BLaER1 treated with 17β-estradiol and CSF1 and Interleukin-3, amounts not matched to agents 10 nM and 100 nM (cell line): ENCODE data around the gene ABHD15.

Source experiments
- H3K27ac ChIP-seq, 11 experiments: shearing (Covaris generic); formaldehyde crosslinking; 2 replicates each; pipeline ENCODE4 v1.8.1; 2022
- H3K27me3 ChIP-seq, 11 experiments: shearing (Covaris generic); formaldehyde crosslinking; 2 replicates each; pipeline ENCODE4 v1.8.1; 2022
- H3K36me3 ChIP-seq, 11 experiments: shearing (Covaris generic); formaldehyde crosslinking; 2 replicates each; pipeline ENCODE4 v1.8.1; 2022
- H3K4me1 ChIP-seq, 10 experiments: shearing (Covaris generic); formaldehyde crosslinking; 2 replicates each; pipeline ENCODE4 v1.8.1; 2022
- H3K4me2 ChIP-seq, 11 experiments: shearing (Covaris generic); formaldehyde crosslinking; 2 replicates each; pipeline ENCODE4 v1.8.1; 2022
- H3K4me3 ChIP-seq, 10 experiments: shearing (Covaris generic); formaldehyde crosslinking; 2 replicates each; pipeline ENCODE4 v1.8.1; 2022
- H3K9ac ChIP-seq, 11 experiments: shearing (Covaris generic); formaldehyde crosslinking; 2 replicates each; pipeline ENCODE4 v1.8.1; 2022
- H3K9me3 ChIP-seq, 11 experiments: shearing (Covaris generic); formaldehyde crosslinking; replicated peaks in 1 of 11; 2 replicates each; pipeline ENCODE4 v1.8.1; 2022
- H4K20me1 ChIP-seq, 11 experiments: shearing (Covaris generic); formaldehyde crosslinking; 2 replicates each; pipeline ENCODE4 v1.8.1; 2022
- Cebpa-rat ChIP-seq, 11 experiments: shearing (Covaris generic); IDR thresholded peaks; 2 replicates each; pipeline ENCODE4 v1.8.1; 2022

Gene ABHD15

DNA sequence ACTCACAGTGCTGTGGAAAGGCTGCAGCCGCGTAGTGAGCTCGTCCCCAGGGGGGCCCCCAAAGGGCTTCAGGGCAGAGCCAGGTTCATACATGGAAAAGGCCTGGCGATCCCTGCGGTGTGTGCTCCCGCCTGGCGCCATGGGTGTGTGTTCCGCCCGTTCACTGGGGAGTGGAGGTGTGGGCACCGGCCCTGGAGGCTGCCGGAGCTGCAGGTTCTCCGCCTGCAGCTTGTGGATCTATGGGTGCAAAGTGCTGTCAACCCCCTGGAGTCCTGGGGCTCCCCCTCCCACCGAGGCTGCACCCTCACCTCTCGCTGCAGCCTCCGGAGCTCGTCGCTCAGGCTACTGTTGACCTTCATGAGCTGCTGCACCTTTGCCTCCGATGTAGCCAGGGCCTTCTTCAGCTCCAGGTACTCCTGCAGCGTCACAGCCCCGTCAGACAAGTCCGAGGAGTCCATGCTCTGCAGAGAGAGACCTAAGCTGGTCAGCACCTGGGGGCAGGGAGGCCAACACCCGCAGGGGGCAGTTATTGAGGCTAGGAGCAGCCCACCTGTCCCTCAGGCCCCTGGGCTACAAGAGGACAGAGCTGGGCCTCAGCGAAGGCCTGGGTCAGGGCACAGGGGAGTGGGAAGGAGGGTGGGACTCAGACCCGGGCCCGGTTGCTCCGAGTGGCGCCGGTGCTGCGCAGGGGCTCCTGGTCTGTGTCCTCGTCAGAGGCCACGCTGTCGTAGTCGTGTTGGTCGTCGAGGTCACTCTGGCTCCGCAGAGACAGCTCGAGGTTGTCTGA lies 9.6 kb upstream of the ABHD15 start:
- peaks cover 80 to 95% (median 86%) of the 10 kb centered on the region in 11 experiments for H3K36me3 ChIP-seq
- H3K27me3 ChIP-seq, result no peaks in the 10 kb centered on the region
- H3K4me3 ChIP-seq, result no peak overlapping the region
- H3K27ac ChIP-seq, result peak overlapping the region in 1 of 11 experiments; percentile 42; a peak in 1 of 22 replicates
- H3K4me1 ChIP-seq, result peaks cover 38 to 70% (median 64%) of the 10 kb centered on the region in 10 experiments
- H4K20me1 ChIP-seq, result peaks cover 49 to 95% (median 83%) of the 10 kb centered on the region in 11 experiments; a peak in 21 of 22 replicates
- no peak for TF ChIP-seq Cebpa-rat (IDR thresholded peaks at IDR 0.05)
- H3K9me3 ChIP-seq, result no peaks in the 10 kb centered on the region
- peak overlapping the region in 6 of 11 experiments; percentile 18 to 63 (median 38); a peak in 4 of 22 replicates for H3K9ac ChIP-seq
- peak overlapping the region in 8 of 11 experiments; percentile 8 to 61 (median 42); a peak in 10 of 22 replicates for H3K4me2 ChIP-seq

DNA sequence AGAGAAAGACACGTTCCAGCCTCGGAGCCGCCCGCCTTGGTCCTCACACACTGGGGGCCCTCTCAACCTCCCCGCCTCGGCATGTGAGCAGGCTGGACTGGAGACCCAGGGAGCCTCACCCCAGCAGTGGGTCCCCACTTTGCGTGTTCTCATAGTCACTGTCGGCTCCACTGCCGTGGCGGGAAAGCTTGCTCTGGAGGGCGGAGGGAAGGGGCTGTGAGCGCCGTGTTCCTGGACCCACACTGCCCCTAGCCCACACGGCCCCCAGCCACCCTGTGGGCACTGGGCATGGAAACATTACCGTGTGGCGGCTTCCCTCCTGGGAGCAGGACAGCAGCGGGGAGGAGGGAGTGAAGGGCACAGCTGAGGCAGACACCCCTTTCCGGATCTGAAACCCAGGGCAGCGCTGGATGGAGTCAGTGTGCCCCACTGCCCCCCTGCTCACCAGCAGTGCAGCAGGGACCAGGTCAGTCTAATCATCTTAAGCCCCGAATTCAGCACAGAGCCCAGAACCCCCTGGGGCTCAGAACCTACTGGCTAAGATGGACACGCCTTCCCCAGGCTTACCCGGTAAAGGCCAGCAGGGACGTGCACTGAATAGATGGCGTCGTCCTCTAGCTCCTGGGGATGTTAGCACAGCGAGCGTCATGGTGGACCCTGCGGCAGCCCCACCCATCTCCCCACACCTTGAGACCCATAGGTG lies 8.8 kb upstream of the ABHD15 start:
- Histone ChIP-seq H3K27ac (peak overlapping the region in 5 of 11 experiments; percentile 22 to 42 (median 32); a peak in 4 of 22 replicates), H4K20me1 (peaks cover 56 to 96% (median 89%) of the 10 kb centered on the region in 11 experiments; a peak in 21 of 22 replicates), H3K4me2 (peak overlapping the region in 8 of 11 experiments; percentile 8 to 61 (median 42); a peak in 14 of 22 replicates), H3K9ac (peak overlapping the region in 8 of 11 experiments; percentile 9 to 63 (median 31); a peak in 13 of 22 replicates), H3K4me1 (peaks cover 36 to 70% (median 64%) of the 10 kb centered on the region in 10 experiments), H3K9me3 (no peaks in the 10 kb centered on the region), H3K36me3 (peaks cover 73 to 95% (median 82%) of the 10 kb centered on the region in 11 experiments), H3K27me3 (no peaks in the 10 kb centered on the region), H3K4me3 (no peak overlapping the region)
- TF ChIP-seq Cebpa-rat (IDR thresholded peaks at IDR 0.05), result no peak

DNA sequence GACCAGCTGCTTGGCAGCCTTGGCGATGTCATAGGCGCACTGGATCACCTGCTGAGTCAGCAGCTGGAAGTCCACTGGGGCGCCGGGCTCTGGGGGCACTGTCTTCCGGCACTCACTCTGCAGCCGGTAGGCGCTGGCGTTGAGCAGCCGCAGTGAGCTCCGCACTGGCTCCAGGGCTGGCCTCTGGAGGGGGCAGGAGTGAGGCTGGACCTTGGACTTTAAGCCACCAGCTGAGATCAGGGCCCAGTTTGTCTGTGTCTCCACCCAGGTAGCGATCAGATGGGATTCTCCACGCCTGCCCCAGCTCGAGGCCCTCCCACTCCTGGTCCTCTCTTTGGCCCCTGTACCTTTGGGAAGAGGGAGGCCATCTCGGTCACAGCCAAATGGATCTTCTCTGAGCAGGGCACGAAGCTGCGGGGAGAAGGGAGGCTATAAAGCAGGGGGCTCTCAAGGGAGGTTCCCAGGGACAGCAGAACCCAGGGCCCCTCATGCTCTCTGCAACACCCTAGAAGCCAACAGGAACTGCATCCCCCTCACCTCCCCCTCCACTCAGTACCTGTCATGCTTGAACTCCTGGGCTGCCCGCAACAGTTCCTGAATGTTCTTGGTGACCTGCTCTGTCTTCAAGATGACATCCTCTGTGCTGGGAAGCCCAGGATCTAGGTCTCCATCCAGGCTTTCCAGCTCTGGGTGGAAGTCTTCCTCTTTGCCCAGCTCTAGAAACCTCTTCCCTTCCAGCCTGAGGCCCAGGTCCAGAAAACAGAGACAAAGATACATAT lies 8.1 kb upstream of the ABHD15 start:
- no peak for TF ChIP-seq Cebpa-rat (IDR thresholded peaks at IDR 0.05)
- H3K9me3 ChIP-seq, result no peaks in the 10 kb centered on the region
- H3K9ac ChIP-seq, result peak overlapping the region in 8 of 11 experiments; percentile 9 to 63 (median 31); a peak in 9 of 22 replicates
- peaks cover 69 to 91% (median 77%) of the 10 kb centered on the region in 11 experiments for H3K36me3 ChIP-seq
- H3K4me1 ChIP-seq, result peaks cover 37 to 68% (median 65%) of the 10 kb centered on the region in 10 experiments
- H3K27me3 ChIP-seq, result no peaks in the 10 kb centered on the region
- H4K20me1 ChIP-seq, result peaks cover 57 to 96% (median 89%) of the 10 kb centered on the region in 11 experiments; a peak in 21 of 22 replicates
- H3K4me3 ChIP-seq, result no peak overlapping the region
- H3K27ac ChIP-seq, result peak overlapping the region in 5 of 11 experiments; percentile 22 to 42 (median 32); a peak in 2 of 22 replicates
- H3K4me2 ChIP-seq, result peak overlapping the region in 8 of 11 experiments; percentile 8 to 81 (median 48); a peak in 11 of 22 replicates

DNA sequence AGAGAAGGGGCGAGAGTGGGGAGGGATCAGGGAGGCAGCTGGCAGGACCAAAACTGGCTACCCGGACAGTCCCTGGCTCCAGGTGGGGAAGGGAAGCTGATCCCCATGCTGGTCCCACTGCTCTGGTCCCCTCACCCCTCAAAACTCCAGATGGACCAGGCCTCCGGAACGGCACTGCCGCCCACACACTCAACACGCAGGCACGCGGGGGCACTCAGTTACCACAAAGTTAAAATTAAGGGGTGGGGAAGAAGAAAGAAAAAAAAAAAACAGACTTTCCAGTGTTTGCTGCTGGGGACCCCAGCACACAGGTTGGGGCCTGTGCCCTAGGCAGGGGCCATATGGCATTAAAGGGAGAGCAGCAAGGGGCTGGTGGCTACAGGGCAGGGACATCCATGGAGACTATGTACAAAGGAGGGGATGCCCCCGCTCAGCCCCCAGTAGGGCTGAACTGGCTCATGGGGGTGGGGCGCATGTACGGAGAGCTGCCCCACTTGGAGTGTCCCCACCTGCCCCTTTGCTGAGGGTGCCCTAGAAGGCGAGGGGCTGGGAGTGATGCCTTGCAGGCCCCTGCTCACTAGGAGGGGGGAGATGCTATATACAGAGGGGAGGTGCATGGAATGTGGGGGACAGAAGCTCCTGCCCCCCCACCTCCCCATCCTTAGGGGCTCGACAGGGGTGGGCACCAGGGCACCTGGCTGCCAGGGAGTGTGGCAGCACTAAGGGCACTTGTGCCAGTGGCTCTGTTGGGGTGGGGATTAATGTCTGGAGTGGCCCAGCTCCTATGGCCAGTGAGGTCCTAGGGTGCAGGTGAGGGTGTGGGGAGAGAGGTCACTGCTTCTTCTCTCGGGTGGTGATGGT lies 7.3 kb upstream of the ABHD15 start:
- Histone ChIP-seq H3K36me3 (peaks cover 61 to 83% (median 69%) of the 10 kb centered on the region in 11 experiments), H3K27ac (0 out of 22 replicates have a peak overlapping the region, but pooled peaks of 1 of the 11 experiments have one; percentile 45), H3K9ac (peak overlapping the region in 5 of 11 experiments; percentile 2 to 66 (median 19); a peak in 3 of 22 replicates), H3K4me2 (peak overlapping the region in 10 of 11 experiments; percentile 9 to 94 (median 77); a peak in 10 of 22 replicates), H3K4me3 (no peak overlapping the region), H4K20me1 (peaks cover 58 to 94% (median 83%) of the 10 kb centered on the region in 11 experiments; a peak in 21 of 22 replicates), H3K4me1 (peaks cover 45 to 77% (median 72%) of the 10 kb centered on the region in 10 experiments), H3K27me3 (no peaks in the 10 kb centered on the region), H3K9me3 (no peaks in the 10 kb centered on the region)
- TF ChIP-seq Cebpa-rat (IDR thresholded peaks at IDR 0.05), result no peak

DNA sequence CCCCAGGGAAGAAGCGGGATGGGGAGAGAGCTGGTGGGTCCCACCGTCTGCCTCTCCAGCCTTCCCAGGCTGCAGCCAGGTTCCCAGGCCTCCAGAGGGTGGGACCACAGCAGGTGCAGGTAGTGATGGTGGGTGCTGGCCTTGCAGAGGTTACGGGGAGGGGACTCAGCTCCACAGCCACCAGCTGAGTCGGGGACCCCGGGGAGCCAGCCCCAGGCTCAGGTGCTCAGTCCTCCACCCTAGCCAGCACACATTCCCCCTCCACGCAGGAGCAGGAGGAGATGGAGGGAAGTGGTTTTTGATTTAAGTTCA lies 6.7 kb upstream of the ABHD15 start:
- H4K20me1 ChIP-seq, result peaks cover 58 to 93% (median 80%) of the 10 kb centered on the region in 11 experiments; a peak in 21 of 22 replicates
- H3K4me3 ChIP-seq, result no peak overlapping the region
- TF ChIP-seq Cebpa-rat (IDR thresholded peaks at IDR 0.05), result no peak
- peaks cover 47 to 79% (median 75%) of the 10 kb centered on the region in 10 experiments for H3K4me1 ChIP-seq
- H3K27me3 ChIP-seq, result no peaks in the 10 kb centered on the region
- H3K4me2 ChIP-seq, result peak overlapping the region; percentile 65 to 94 (median 81); a peak in 21 of 22 replicates
- peak overlapping the region in 6 of 11 experiments; percentile 2 to 66 (median 43); a peak in 3 of 22 replicates for H3K9ac ChIP-seq
- no peaks in the 10 kb centered on the region for H3K9me3 ChIP-seq
- H3K36me3 ChIP-seq, result peaks cover 55 to 77% (median 63%) of the 10 kb centered on the region in 11 experiments
- peak overlapping the region in 1 of 11 experiments; percentile 45; a peak in 1 of 22 replicates for H3K27ac ChIP-seq

DNA sequence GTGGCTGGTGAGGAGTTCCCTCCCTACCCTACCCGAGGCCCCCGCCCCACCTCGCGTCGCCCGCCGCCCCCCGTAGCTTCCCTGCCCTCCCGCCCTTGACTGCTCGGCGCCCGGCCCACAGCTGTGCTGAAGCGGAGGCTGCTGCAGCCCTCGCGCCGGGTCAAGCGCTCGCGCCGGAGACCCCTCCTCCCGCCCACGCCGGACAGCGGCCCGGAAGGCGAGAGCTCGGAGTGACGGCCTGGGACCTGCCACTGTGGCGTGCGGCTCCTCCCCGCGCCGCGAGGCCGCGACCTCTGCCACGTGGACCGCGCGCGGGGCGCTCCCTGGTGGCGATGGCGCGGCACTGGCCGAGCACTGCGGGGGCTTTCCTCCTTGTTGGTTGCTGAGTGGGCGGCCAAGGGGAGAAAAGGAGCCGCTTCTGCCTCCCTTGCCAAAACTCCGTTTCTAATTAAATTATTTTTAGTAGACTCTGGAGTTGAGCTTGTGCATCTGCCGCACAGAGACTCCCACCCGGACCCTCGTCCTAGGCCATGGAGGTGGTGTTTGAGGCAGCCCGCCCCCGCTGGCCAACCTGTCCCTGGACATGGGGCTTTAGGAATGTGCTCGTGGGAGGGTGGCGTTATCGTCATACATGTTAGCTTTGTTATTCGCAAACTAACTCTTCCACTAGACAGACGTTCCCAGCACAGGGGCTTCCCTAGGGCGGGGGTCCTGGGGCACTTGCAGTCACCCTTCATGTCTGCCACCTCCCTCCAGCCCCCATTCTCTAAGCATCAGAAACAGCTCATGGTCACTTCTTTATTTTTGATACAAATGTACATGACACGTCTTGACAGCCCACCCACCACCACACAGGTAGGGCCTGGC lies 6.1 kb upstream of the ABHD15 start:
- H3K36me3 ChIP-seq, result peaks cover 49 to 71% (median 57%) of the 10 kb centered on the region in 11 experiments
- H3K27me3 ChIP-seq, result no peaks in the 10 kb centered on the region
- peak overlapping the region in 2 of 10 experiments; percentile 9 to 26; a peak in 1 of 20 replicates for H3K4me3 ChIP-seq
- peaks cover 58 to 87% (median 76%) of the 10 kb centered on the region in 11 experiments; a peak in 21 of 22 replicates for H4K20me1 ChIP-seq
- peak overlapping the region in 8 of 11 experiments; percentile 12 to 66 (median 40); a peak in 10 of 22 replicates for H3K9ac ChIP-seq
- H3K4me2 ChIP-seq, result peak overlapping the region; percentile 65 to 94 (median 81)
- no peaks in the 10 kb centered on the region for H3K9me3 ChIP-seq
- TF ChIP-seq Cebpa-rat (IDR thresholded peaks at IDR 0.05), result no peak
- peak overlapping the region in 3 of 11 experiments; percentile 10 to 52 (median 45); a peak in 5 of 22 replicates for H3K27ac ChIP-seq
- peaks cover 47 to 79% (median 75%) of the 10 kb centered on the region in 10 experiments for H3K4me1 ChIP-seq
